ENCODE results near the gene CA10.

CA10 gene

DNA sequence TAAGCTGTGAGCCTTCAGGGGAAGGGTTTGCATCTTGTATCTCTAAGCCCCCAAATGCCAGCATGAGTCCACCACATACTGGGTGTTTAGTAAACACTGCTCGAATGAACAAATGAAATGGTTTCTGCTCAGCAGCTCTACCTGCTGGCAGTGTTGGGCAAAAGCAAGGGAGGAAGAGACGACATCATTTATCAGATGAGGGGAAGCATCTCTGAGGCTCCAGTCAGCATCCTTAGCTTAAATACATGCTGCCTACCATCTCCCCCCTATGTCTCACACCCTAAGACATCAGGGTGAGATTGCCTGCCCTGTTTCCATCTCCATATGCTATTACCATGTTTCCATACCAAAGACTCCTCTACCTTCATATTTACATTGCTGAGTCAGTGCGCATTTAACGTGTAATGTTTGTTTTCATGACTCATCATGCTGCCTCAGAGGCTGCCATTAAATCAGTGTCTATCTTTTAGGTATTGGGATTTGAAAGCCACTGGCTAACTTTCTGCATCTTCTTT lies 518.3 kb downstream of the CA10 start:
- no peak for TF ChIP-seq EZH2 (IDR thresholded peaks at IDR 0.05; ENCODE audit: borderline replicate concordance, low read length)
- TF ChIP-seq, protein P1, sequence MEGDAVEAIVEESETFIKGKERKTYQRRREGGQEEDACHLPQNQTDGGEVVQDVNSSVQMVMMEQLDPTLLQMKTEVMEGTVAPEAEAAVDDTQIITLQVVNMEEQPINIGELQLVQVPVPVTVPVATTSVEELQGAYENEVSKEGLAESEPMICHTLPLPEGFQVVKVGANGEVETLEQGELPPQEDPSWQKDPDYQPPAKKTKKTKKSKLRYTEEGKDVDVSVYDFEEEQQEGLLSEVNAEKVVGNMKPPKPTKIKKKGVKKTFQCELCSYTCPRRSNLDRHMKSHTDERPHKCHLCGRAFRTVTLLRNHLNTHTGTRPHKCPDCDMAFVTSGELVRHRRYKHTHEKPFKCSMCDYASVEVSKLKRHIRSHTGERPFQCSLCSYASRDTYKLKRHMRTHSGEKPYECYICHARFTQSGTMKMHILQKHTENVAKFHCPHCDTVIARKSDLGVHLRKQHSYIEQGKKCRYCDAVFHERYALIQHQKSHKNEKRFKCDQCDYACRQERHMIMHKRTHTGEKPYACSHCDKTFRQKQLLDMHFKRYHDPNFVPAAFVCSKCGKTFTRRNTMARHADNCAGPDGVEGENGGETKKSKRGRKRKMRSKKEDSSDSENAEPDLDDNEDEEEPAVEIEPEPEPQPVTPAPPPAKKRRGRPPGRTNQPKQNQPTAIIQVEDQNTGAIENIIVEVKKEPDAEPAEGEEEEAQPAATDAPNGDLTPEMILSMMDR (IDR thresholded peaks at IDR 0.05; ENCODE audit: low read length): peak; percentile 59; the same call in 1 of the 2 replicates
- H3K9me2 ChIP-seq (ENCODE audit: low read depth, low read length): no peaks in the 10 kb centered on the region
- no peak overlapping the region for H3K9ac ChIP-seq (ENCODE audit: low read length)
- no peaks in the 10 kb centered on the region for H3K79me2 ChIP-seq (ENCODE audit: insufficient read depth, low read length)
- H3K27me3 ChIP-seq (ENCODE audit: insufficient read depth, low read length): no peaks in the 10 kb centered on the region
- H3K9me3 ChIP-seq (ENCODE audit: low read length): no peaks in the 10 kb centered on the region
- H4K20me1 ChIP-seq (ENCODE audit: insufficient read depth, low read length): no peaks in the 10 kb centered on the region
- no peak overlapping the region for H3K27ac ChIP-seq (ENCODE audit: low read depth, low read length, poor library complexity, severe bottlenecking)
- no peaks in the 10 kb centered on the region for H3K36me3 ChIP-seq (ENCODE audit: insufficient read depth, low read length)
- H3K4me2 ChIP-seq (ENCODE audit: low read length): no peak overlapping the region
- no peak overlapping the region for H2AFZ ChIP-seq (ENCODE audit: low read length)
- H3K4me1 ChIP-seq (ENCODE audit: insufficient read depth, low read length, severe bottlenecking): no peaks in the 10 kb centered on the region
- no peaks in the 10 kb centered on the region for H3F3A ChIP-seq (ENCODE audit: insufficient read depth, low read length)
- H3K4me3 ChIP-seq (ENCODE audit: low read depth, low read length, poor library complexity, severe bottlenecking): no peak overlapping the region

DNA sequence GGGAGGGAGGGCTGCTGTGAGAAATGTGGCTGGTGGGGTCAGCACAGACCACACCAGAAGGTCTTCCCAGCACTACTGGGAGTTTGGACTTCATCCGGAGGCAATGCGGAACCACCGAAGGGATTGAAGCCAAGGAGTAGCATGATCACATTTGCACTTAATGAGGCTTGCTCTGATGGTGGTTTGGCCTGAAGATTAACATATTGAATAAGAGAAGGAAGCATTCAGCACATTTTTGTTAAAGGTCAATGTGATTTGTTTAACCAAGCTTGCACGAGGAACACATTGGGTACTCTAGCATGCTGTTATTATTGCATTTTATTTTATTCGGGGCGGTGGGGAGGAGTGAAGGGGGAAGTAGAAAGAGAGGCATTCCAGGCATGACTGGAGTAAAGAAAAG lies 519.5 kb downstream of the CA10 start:
- H3F3A ChIP-seq (ENCODE audit: insufficient read depth, low read length): no peaks in the 10 kb centered on the region
- no peak overlapping the region for H3K27ac ChIP-seq (ENCODE audit: low read depth, low read length, poor library complexity, severe bottlenecking)
- no peak for TF ChIP-seq EZH2 (IDR thresholded peaks at IDR 0.05; ENCODE audit: borderline replicate concordance, low read length)
- TF ChIP-seq, protein P1 (IDR thresholded peaks at IDR 0.05; ENCODE audit: low read length): no peak
- no peaks in the 10 kb centered on the region for H3K27me3 ChIP-seq (ENCODE audit: insufficient read depth, low read length)
- no peak overlapping the region for H3K4me3 ChIP-seq (ENCODE audit: low read depth, low read length, poor library complexity, severe bottlenecking)
- no peak overlapping the region for H2AFZ ChIP-seq (ENCODE audit: low read length)
- no peaks in the 10 kb centered on the region for H3K79me2 ChIP-seq (ENCODE audit: insufficient read depth, low read length)
- no peaks in the 10 kb centered on the region for H3K9me2 ChIP-seq (ENCODE audit: low read depth, low read length)
- no peak overlapping the region for H3K9ac ChIP-seq (ENCODE audit: low read length)
- no peaks in the 10 kb centered on the region for H4K20me1 ChIP-seq (ENCODE audit: insufficient read depth, low read length)
- no peaks in the 10 kb centered on the region for H3K9me3 ChIP-seq (ENCODE audit: low read length)
- H3K4me1 ChIP-seq (ENCODE audit: insufficient read depth, low read length, severe bottlenecking): no peaks in the 10 kb centered on the region
- H3K36me3 ChIP-seq (ENCODE audit: insufficient read depth, low read length): no peaks in the 10 kb centered on the region
- H3K4me2 ChIP-seq (ENCODE audit: low read length): no peak overlapping the region

DNA sequence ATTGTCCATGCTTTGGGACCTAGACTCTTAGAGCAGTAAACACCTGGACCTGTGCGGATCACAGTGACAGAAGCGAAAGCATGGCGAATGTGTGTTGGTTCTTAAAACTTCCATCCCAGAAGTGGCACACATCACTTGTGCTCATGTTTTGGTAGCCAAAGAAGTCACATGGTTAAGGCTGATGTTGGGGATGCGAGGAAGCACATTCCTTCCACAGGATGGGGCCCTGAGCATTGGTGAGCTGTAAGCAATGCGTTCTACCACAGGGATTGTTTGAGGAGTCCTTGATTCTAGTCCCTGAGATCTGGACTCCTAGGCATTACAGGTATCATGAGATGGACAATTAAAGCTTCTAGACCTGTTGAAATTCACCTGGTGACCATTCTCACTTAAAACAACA lies 522.2 kb downstream of the CA10 start:
- Histone ChIP-seq H3K9ac (ENCODE audit: low read length) (no peak overlapping the region), H3K9me3 (ENCODE audit: low read length) (no peaks in the 10 kb centered on the region), H3K4me1 (ENCODE audit: insufficient read depth, low read length, severe bottlenecking) (no peaks in the 10 kb centered on the region), H2AFZ (ENCODE audit: low read length) (no peak overlapping the region), H3K9me2 (ENCODE audit: low read depth, low read length) (no peaks in the 10 kb centered on the region), H3K4me2 (ENCODE audit: low read length) (no peak overlapping the region), H3K36me3 (ENCODE audit: insufficient read depth, low read length) (no peaks in the 10 kb centered on the region), H3K27me3 (ENCODE audit: insufficient read depth, low read length) (no peaks in the 10 kb centered on the region), H3K79me2 (ENCODE audit: insufficient read depth, low read length) (no peaks in the 10 kb centered on the region), H3F3A (ENCODE audit: insufficient read depth, low read length) (no peaks in the 10 kb centered on the region), H3K27ac (ENCODE audit: low read depth, low read length, poor library complexity, severe bottlenecking) (no peak overlapping the region), H4K20me1 (ENCODE audit: insufficient read depth, low read length) (no peaks in the 10 kb centered on the region), H3K4me3 (ENCODE audit: low read depth, low read length, poor library complexity, severe bottlenecking) (no peak overlapping the region)
- TF ChIP-seq EZH2 (IDR thresholded peaks at IDR 0.05; ENCODE audit: borderline replicate concordance, low read length): no peak
- TF ChIP-seq, protein P1 (IDR thresholded peaks at IDR 0.05; ENCODE audit: low read length): no peak
